ENCODE data around the gene CHRM5.

CHRM5 gene, protein sequence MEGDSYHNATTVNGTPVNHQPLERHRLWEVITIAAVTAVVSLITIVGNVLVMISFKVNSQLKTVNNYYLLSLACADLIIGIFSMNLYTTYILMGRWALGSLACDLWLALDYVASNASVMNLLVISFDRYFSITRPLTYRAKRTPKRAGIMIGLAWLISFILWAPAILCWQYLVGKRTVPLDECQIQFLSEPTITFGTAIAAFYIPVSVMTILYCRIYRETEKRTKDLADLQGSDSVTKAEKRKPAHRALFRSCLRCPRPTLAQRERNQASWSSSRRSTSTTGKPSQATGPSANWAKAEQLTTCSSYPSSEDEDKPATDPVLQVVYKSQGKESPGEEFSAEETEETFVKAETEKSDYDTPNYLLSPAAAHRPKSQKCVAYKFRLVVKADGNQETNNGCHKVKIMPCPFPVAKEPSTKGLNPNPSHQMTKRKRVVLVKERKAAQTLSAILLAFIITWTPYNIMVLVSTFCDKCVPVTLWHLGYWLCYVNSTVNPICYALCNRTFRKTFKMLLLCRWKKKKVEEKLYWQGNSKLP

DNA sequence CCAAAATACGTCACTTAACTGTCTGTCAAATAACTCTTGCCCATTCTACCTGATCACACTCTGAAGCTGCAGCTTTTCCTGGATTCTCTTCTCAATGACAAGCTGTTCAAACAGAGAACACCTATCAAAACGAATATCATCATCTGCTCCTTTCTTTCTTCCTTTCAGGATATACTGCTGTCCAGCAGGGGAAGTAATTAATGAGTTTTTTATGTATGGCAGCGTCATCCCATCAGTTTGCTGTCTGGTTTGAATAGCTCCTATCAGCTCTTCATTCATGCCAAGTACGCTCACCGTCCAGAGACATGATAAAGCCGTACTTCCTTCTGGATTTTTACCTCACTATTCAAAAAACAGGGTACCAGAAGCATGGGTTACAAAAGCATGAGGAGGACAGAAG, at the start of gene CHRM5:
CHRM5 (plus strand) TSS at position 274 of the 400 bp plus-strand sequence. CDS start 94,221 bp downstream, outside the sequence.
- no peak for DNase-seq

DNA sequence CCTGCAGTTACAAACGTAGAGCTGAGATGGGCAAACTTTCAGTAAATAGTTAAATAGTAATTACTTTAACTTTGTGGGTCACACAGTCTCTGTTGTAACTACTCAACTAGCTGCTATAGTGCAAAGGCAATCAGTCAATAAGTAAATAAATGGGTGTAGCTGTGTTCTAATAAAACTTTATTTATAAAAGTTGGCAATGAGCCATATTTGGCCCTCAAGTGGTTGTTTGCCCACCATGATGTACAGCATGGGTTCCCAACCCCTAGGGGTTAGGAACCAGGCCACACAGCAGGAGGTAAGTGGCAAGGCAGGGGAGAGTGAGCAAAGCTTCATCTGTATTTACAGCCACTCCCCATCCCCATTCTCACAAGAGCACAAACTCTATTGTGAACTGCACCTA, 44.9 kb upstream of the CHRM5 start:
- DNase-seq, result no peak

DNA sequence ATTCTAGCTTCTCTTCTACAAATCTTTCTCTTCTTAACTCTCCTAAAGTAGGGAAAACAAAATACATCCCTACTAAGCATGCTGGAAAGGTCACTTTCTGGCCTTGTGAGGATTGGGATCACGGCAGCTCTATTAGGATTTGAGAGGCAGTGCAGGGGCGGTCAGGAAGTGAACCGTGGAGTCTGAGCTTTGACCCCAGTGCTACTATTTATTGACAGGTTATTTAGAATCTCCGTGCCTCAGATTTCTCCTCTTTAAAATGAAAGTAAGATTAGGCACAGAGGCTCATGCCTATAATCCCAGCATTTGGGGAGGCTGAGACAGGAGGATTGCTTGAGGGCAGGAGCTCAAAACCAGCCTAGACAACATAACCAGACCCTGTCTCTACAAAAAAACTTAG, 42.0 kb upstream of the CHRM5 start:
- no peak for DNase-seq

DNA sequence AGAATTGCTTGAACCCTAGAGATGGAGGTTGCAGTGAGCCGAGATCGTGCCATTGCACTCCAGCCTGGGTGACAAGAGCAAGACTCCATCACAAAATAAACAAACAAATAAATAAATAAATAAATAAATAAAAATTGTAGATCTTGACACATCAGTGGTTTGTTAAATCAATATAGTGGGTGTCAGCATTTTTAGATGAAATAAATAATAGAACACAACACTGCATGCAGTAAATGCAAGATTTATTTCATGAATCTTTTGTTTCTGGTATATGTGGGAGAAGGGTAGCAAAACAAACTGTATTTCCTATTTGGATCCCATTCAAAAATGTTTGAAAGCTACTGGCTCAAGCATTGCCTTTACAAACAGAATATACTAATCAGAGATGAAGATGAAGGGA, 35.6 kb upstream of the CHRM5 start:
- no peak for DNase-seq

DNA sequence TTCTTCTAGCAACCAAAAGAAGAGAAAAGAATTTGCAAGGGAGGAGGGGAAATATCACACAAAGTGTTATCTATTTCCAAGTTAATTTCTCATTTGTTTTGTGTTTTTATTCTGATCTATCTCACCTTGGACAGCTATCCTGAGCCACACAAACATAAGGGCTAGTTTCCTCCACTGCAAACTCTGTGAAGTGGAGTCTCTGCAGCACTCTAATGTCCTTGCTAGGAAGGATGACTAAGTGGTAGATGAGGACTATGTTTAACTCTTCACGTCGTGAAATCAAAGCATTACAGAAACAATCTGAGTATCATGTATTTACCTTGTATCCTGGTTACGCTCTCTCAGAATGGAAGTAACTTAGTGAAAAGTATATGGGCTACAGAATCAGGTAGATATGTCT, 33.9 kb upstream of the CHRM5 start:
- DNase-seq, result no peak

DNA sequence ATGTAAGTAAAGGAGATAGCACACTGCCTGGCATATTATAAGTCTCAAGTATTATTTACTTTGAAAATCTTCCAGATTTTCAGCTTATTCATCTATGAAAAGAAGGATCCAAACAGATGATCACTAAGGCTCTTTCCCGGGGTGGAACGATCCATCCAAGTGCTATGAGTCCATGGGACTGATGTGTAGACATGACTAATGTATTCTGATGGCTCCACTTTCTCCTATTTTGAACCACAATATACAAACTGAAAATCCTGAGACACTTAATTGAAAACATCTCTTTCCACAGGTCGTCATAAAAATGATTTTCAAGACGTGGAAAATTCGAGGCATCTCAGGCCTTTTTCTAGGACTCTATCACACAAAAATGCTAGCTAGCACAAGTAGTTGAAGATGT, 33.4 kb upstream of the CHRM5 start:
- DNase-seq, result no peak

DNA sequence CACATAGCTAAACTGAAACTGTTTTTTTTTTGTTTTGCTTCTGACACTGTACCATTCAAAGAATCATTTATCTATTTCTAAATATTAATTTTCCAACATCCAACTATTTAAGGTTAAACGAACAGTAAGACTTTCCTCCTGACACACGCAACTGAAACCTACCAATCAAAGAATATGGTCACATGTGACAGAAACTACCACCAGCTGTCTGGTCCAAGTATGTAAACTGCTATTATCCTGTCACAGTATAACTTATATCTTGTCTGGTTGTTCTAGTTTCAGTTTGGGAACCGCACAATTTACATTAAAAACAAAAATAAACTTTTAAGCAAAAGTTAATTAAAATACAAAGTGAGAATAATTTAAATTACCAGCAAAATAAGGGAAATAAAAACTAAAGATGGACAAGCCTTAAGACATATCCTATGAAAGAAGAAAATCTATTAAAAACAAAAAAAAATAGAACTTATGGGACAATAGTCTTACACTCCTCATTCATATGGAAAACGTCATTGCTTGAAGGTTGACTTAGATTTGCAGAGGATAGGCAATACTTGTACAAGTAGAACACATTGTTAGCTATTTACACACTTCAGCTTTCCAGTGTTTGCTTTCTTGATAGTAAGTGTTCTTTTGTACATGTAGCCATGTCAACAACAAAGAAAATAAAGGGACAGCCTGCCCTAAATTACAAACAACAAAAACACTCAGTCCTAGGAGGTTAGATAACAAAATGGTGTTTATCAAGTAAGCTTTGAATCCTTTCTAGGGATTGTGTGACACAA, 26.8 kb upstream of the CHRM5 start:
- no peak for DNase-seq

DNA sequence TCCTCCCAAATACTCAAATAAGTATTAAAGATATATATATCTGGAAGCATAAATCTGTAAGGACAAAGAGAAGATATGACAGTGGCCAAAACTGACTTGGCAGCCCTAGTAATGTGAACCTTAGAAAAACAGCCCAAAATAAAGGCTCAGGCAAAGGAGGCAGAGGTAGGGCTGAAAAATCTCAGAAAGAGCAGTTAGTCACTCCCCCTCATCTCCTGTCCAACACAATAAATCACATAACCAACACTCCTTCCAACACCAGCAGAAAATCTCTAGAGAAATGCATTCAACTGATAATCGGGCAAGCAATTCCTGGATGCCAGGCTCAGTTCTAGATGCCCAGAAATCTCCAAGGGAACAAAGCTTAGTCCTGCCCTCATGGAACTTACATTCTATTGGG, 22.1 kb upstream of the CHRM5 start:
- no peak for DNase-seq

DNA sequence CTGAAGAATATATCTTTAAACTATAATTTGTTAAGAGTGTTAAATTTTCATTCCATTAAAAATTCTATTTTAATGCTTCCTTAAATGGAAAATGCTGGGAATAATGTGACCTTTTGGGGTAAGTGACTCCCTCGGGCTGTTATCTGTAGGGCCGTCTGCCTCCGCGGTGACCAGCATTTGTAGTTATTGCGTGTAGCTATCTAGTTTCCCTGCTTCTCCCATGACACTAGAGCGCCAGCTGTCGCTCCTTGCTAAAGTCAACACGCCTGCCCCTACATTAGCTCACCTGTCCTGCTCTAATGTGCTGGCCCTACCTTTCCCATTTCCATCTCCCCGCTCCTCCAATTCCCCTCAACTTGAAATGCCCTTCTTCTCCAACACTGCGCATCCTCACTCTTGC, 12.4 kb upstream of the CHRM5 start:
- DNase-seq, result no peak

DNA sequence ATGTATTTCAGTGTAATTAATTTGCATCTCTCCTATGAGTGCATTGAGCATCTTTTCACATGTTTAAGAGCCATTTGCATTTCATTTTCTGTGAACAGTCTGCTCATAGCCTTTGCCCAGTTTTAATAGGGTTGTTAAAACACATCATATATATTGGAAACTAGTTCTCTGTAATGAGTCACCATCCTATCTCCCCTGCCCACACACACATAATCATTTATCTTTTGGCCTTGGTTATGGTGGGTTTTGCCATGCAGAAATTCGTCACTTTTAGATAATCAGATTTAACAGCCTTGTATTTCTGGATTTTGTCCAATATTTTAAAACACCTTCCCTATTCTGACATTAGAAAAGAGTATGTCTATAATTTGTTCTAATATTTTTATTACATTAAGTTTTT, 11.9 kb upstream of the CHRM5 start:
- no peak for DNase-seq

DNA sequence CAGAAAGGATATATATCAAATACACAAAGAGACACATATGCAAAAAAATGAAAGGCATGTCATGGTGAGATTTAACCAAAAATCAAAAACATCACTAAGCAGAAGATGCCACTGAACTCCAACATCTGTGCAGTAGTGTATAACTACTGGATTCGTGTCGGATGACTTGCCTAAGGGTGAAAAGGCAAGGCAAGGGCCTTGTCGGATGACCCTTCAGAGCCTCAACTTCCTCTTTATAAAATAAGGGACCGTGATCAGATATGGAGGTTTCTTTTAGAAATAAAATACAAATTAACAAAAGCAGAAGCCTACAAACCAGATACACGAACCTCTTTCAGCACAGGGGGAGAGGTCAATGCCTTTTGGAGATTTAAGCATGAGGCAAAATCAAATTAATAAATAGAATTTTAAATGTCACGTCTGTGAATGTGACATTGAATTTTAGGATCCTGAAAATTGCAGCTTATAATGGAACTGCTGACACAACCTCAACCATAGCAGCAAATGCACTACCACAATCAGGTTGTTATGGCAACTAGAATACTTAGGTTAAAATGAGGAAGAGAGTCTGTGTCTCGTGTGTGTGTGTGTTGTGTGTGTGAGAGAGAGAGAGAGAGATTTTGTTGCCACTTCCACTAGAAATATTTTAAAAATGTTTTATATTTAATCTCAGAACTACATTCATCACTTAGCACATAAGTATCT, 8.3 kb upstream of the CHRM5 start:
- no peak for DNase-seq

DNA sequence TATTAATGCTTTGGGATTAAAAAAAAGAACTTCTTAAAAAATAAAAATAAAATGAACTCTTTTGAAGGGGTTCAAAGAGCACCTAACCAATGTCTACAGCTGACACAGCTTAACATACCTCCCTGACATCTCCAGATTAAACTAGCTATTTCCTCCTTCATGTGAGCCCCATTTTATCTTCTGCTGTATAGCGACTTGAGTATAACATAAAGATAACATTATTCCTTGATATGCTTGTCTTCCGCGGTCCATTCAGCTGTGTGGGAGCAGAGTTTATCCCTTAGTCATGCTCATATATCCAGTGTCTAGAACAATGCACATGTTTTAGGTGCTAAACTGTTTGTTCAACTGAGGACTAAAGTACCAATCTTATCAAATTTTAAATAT, 7.8 kb upstream of the CHRM5 start:
- no peak for DNase-seq

DNA sequence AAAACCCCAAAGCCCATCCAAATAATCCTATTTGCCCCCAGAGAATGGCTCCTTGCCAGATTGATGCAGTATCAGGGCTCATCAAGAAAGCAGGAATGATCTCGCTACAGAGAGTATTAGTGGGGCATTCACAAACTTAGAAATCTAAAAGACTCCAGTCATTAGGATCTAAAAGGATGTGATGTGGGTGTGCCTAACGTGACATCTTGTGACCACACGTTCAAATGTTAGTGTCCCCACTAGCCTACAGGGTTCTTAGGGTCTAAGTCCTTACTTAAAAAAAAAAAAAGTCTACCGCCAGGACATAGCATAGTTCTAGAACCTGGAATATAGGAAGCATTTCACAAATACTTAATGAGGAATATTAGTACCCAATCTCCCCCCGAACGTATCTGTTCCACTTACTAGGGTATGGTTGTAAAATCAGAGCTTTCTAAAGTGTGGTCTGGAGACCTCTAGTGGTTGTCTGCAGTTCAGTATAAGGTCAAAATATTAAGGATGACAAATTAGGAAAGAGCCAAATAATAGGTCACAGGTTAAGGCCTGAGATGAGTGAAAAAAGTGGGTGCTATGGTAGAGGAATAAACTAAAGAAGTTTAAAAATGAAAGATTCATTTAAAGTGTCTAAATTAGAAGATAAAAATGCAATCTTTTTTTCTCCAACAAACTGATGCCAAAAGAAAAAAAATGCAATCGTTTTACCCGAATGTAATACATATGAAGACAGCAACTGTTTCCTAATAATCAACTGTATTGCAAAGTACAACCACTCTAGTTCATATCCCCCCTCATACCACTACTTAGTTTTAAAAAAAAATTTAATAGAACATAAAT, 4.2 kb upstream of the CHRM5 start:
- no peak for DNase-seq

DNA sequence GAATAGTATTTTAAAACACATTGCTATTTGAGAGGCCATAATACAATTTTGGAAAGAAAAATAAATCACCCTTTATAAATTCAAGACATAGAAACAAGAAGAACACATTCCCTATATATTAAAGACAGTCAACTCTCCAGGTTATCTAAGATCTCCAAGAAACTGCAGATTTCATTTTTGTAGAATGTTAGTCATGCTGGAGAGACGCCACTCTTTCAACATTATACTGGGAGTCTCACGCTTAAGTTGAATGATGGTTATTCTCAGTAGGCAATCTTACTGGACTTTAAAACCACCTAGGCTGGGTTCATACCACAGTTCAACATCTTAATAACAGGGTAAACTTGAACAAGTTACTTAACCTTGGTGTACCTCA, 3.6 kb upstream of the CHRM5 start:
- DNase-seq, result no peak

DNA sequence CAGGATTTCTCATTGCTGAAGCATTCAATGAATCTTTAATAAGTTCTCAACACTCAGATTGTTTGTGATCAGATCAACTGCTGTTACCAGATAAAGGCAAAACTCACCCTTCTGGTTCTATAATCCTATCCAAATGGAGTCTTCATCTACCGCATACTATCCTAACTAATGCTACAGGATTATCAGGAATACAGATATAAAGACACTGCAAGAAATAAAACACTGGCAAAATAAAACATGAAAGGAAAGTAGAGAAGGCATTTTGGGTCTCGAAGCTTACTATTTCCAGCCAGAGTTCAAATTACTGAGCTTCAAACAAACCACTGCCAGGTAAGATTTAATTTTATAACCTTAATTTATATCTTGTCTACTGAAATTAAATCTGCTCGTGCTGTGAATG, 524 bp downstream of the CHRM5 start:
- DNase-seq, result no peak

DNA sequence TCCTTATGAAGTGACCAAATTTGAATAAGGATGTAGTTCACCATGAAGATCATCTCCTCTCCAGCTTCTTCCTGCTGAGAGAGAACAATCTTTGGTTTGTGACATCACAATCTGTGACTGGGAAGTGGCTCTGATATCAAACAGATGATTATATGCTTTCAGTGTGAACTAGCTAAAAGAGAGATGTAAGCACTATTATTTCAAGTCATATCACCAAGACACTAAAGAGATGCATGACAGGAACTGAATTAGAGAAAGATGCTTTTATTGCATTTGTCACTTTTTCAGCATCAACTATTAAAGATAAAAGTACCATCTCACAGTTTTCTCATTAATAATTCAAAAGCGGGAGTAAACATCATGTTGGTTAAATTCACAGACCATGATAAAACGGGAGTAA, 3.5 kb downstream of the CHRM5 start:
- no peak for DNase-seq

DNA sequence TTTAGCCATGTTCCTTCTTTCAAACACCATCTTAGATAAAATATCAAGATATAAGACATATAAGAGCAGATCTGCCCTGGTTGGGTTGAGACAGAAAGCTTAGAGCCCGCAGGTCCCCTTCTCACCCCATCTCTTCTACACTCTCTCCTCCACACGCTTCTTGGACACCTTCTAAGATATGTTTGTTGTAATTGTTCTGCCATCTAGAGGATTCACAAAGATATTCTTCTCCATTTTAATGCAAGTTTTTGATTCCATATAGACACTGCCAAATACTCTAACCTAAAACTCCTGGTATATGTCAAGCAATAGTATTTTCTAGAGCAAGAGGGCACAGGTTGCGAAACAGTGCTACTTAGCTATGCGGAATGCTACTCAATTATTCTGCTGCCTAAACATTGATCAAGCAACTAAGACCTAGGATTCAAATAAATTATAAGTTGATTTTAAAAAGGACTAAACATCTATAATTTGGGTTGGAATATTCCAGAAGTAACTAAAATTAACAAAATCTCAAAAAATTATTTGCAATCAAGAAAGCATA, 6.8 kb downstream of the CHRM5 start:
- DNase-seq, result no peak

DNA sequence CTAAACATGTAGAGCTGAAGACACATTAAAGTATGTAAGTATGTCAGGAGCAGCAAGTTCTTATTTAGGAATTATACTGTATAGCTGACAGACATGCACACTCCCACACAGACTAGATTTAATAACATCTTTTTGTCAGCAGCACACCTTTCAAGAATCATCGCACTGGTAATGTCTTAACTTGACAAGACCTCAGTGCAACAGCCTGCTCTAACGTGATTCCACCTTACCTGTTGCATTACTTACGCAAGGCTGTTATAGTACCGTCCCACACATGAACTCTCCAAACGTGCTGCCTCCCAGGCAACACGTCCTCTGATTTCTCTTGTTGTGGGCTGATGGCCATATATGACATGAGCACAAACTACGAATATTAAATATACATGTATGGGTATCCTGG, 11.9 kb downstream of the CHRM5 start:
- DNase-seq, result no peak

DNA sequence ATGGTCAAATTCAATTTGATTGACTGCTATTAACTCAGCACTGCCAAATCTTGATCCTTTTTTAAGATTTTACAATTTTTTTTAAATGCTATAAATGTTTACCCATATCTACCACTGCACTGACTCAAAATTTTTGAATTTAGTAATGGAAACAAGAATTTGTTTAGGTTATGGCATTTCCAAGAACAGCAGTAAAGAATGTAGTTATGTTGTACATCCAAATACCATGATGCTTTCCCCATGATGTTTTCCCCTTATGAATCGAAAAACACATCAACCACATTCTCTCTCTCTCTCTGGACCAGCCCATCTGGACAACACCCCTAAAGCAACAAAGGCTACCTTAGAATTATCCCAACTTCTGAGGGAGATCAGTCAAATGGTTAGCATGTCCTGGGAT, 14.2 kb downstream of the CHRM5 start:
- no peak for DNase-seq

DNA sequence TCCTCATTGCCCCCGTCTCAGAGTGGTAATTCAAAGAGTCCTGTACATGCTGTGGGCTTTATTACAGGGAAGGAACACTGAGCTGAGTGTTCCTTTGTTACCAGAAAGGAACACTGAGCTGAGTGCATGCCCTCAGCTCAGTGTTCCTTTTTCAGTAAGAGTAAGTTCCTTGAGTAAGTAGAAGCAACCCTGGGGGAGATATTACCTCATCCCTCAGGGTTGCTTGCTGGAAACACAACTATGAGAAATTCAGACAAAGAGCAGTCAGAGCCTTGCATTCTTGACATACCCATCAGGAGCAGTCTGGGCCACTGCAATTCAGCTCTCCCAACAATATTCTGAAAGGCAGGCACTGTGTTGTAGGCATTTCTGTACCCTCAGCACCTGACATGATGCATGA, 17.0 kb downstream of the CHRM5 start:
- no peak for DNase-seq

DNA sequence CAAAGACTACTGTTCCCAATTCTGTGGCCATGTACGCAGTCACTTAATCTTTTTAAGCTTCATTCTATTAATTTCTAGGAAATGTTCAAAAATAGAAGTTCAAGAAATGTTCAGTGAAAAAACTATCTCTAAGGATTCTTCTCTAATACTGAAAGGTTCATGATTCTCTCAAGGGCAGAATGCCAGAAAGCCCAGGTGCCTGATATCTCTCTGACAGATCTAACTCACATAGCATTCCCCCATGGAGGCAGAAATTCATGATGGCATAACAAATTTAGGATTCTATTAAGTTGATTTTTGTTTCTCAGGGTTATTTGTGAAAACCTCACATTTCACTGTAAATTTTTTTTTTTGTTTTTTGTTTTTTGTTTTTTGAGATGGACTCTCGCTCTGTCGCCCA, 17.5 kb downstream of the CHRM5 start:
- DNase-seq, result no peak

DNA sequence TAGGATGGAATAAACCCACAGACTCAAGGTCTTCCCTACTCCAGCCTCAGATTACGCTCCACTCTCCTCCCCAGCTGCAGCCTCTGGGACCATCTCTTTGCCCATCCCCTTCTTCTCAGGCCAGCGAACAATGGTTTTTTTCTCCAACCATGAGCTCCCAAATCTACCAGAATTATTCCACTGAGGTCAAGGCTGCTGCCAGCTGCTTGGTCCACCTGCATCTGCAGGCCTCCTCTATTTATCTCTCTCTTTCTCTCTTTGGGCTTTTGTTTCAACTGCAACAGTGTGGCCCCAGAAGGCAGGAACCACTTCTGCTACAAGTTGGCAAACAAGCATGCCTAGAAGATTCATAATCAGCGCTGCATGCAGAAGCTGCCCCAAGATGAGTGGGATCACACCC, 19.1 kb downstream of the CHRM5 start:
- DNase-seq, result no peak

All from NCI-H2227 treated with DMSO at 0.1 percent for 48 hours (cell line).